Measurements from ENCODE around the gene RTL1. TPM values are rescaled to one million over a fixed set of nuclear protein-coding genes. Genes with fewer than 3 reads are reported as not detected.

Gene RTL1
- polyA plus RNA-seq, 4 donors: 0.04 to 0.12 (median 0.07) TPM

- no peak for DNase-seq (ENCODE audit: low read depth in 4 of 4, low spot score in 3 of 4)
Measured at GRCh38 chr14:100867631-100868315, 35.7 kb downstream of the RTL1 start.

- DNase-seq (ENCODE audit: low read depth in 4 of 4, low spot score in 3 of 4): no peak
Measured at GRCh38 chr14:100866666-100867630, 36.6 kb downstream of the RTL1 start.

- no peak for DNase-seq (ENCODE audit: low read depth in 4 of 4, low spot score in 3 of 4)
Measured at GRCh38 chr14:100865682-100866591, 37.6 kb downstream of the RTL1 start.

- DNase-seq (ENCODE audit: low read depth in 4 of 4, low spot score in 3 of 4): no peak
Measured at GRCh38 chr14:100864960-100865681, 38.4 kb downstream of the RTL1 start.

- DNase-seq (ENCODE audit: low read depth in 4 of 4, low spot score in 3 of 4): no peak
Measured at GRCh38 chr14:100864206-100864605, 39.3 kb downstream of the RTL1 start.

- DNase-seq (ENCODE audit: low read depth in 4 of 4, low spot score in 3 of 4): no peak
Measured at GRCh38 chr14:100862793-100863192, 40.7 kb downstream of the RTL1 start.

- no peak for DNase-seq (ENCODE audit: low read depth in 4 of 4, low spot score in 3 of 4)
Measured at GRCh38 chr14:100862277-100862676, 41.2 kb downstream of the RTL1 start.

- DNase-seq (ENCODE audit: low read depth in 4 of 4, low spot score in 3 of 4): no peak
Measured at GRCh38 chr14:100861937-100862247, 41.6 kb downstream of the RTL1 start.

- DNase-seq (ENCODE audit: low read depth in 4 of 4, low spot score in 3 of 4): no peak
Measured at GRCh38 chr14:100861188-100861936, 42.2 kb downstream of the RTL1 start.

- no peak for DNase-seq (ENCODE audit: low read depth in 4 of 4, low spot score in 3 of 4)
Measured at GRCh38 chr14:100860556-100861187, 42.9 kb downstream of the RTL1 start.

GRCh38 chr14:100859781-100860180 lies 43.7 kb downstream of the RTL1 start:
- DNase-seq (ENCODE audit: low read depth in 4 of 4, low spot score in 3 of 4): no peak

GRCh38 chr14:100858838-100859220 lies 44.7 kb downstream of the RTL1 start:
- no peak for DNase-seq (ENCODE audit: low read depth in 4 of 4, low spot score in 3 of 4)

GRCh38 chr14:100857923-100858837 lies 45.3 kb downstream of the RTL1 start:
- no peak for DNase-seq (ENCODE audit: low read depth in 4 of 4, low spot score in 3 of 4)

- no peak for DNase-seq (ENCODE audit: low read depth in 4 of 4, low spot score in 3 of 4)
Measured at GRCh38 chr14:100857233-100857922, 46.1 kb downstream of the RTL1 start.

- DNase-seq (ENCODE audit: low read depth in 4 of 4, low spot score in 3 of 4): no peak
Measured at GRCh38 chr14:100856056-100856950, 47.2 kb downstream of the RTL1 start.

- no peak for DNase-seq (ENCODE audit: low read depth in 4 of 4, low spot score in 3 of 4)
Measured at GRCh38 chr14:100855256-100855930, 48.1 kb downstream of the RTL1 start.

All from left renal pelvis (tissue), 4 donors.